HG03025 (cell line): ENCODE measurements around the gene STK26.
"Not testable (repeated sequence)": the region's sequence is repeated elsewhere in the genome, so short reads cannot be mapped to it uniquely, and the experiment has no call there.

Experiments
- ATAC-seq: cut with Tn5 transposase; IDR thresholded peaks from one replicate; pipeline ENCODE4 v1.9.1; 2021; ENCODE audit warnings: mild to moderate bottlenecking, moderate library complexity; ENCODE audit not compliant: unreplicated experiment, low FRiP score

STK26 gene

GRCh38 chrX:132092439-132093065, 69.5 kb downstream of the STK26 start:
- peak; percentile 91 for ATAC-seq

GRCh38 chrX:132093239-132093860, 70.2 kb downstream of the STK26 start:
- ATAC-seq = no peak

DNA sequence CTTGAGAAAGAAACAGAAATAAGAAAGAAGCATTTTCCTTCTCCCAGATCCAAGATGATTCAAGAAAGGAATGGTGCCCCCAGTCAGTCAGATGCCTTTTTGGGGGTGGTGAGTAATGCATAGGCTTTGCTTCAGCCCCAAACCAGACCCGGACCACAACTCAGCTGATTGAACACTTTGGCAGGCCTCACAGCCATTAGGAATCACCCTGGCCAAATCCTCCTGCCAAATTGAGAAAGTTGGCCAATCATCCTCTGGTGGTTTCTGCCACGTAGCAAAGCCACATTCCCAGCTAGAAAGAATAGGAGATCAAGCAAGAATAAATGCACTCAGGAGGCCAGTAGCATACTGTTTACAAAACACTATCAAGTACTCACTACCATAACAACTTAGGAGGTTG, 71.1 kb downstream of the STK26 start:
- no peak for ATAC-seq

GRCh38 chrX:132098704-132099103, 75.6 kb downstream of the STK26 start:
- not testable (repeated sequence) for ATAC-seq

DNA sequence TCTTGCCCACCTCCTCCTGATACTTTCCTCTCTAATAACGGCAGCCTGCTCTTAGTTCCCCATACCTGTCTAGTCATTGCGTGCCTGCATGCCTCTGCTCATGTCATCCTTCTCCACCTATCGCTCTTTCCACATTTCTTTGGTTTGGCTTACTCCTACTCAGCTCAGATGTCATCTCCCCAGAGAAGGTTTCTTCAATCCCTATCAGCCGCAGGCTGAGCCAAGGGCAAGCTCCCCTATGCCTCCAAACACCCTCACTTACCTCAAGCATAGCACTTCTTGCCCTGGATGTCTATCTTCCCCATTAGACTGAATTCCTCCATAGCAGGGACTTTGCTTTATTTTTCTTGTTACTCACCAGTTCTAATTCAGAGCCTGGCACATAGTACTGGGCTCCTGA, 78.1 kb downstream of the STK26 start:
- ATAC-seq = no peak

DNA sequence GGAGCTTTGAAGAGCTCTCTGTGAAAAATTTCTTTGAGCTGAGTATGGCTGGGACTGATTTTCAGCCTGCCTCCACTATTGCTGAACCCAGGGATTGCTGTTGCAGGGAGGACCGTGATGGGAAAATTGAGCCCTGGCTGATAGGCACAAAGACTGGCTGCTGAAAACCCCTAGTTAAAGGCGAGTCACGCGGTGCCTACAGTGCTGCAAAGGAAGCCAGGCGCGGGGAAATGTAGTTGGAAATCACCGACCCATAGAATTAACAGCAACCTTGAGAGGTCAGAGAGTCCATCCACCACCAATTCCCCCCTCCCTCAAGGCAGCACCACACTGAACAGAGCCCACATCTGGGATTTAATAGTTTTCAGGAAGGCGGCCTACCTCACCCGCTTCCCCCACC, 78.7 kb downstream of the STK26 start:
- ATAC-seq = no peak

DNA sequence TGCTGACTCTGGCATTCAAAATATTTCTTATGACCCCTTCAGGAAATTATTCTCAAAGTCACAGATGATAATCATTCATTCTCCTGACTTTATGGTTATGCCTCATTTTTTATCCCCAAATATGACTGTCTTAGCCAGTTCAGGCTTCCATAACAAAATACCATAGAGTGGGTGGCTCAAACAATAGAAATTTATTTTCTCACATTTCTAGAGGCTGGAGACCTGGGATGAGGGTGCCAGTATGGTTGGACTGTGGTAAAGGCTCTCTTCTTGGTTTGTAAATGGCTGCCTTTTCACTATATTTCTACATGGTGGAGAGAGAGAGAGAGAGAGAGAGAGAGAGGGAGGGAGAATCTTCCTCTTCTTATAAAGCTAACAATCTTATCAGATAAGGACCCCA, 84.2 kb downstream of the STK26 start:
- ATAC-seq = no peak

DNA sequence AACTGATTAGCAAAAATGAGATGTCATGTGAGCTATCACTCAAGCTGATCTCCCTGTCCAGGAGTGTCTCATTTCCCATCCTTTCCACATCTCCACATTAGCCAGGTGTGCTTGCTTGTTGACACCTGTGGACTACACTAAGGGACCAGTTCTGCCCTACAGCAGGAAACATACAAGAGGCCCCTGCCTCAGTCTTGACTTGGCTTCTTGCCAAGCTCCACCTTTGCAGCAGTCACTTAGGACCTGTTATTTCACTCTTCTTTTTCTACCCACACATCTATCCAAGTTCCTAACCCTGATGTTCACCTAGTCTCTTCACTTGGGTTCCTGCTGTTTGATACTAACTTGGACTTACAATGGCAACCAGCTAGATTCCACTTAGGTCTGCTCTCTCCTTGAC, 91.5 kb downstream of the STK26 start:
- ATAC-seq = no peak

DNA sequence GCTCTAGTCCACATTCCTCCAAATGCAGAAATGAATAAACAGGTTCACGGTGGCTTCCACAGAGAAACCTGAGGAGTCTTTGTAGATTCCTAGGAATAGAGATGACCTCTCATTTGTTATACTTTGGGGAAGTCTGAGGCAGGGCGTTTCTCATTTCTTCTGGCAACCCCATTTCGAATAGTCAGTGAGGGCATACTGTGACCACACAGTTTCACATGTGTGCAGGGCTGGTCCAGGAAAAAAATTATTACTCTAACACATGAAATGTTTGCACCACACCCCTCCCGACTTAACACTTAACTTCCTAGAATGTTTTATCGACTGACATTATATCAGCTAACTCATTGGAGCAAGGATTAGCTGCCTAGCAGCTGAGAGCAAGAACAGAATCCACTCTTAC, 92.7 kb downstream of the STK26 start:
- ATAC-seq = no peak

DNA sequence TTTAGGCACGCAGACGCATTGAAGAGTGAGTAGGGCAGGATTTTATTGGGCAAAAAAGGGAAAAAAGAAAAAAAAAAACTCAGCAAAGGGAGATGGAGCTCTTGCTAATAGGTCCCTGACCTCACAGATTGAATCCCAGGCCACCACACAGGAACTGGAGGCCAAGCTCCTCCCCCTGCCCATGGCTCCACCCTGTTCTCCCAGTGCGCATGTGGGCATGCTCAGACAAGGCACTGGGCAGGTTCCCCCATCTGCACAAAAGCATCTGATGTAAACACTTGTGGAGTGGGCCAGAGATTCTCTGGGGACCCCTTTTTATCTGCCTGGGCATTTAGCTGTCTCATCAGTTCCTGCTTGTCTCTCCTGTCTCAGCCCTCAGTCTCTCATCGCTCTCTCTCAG, 95.3 kb downstream of the STK26 start:
- no peak for ATAC-seq

- ATAC-seq = no peak
Observed at GRCh38 chrX:132119283-132119682, 96.2 kb downstream of the STK26 start.

- ATAC-seq = no peak
Observed at GRCh38 chrX:132119821-132120515, 96.9 kb downstream of the STK26 start.

DNA sequence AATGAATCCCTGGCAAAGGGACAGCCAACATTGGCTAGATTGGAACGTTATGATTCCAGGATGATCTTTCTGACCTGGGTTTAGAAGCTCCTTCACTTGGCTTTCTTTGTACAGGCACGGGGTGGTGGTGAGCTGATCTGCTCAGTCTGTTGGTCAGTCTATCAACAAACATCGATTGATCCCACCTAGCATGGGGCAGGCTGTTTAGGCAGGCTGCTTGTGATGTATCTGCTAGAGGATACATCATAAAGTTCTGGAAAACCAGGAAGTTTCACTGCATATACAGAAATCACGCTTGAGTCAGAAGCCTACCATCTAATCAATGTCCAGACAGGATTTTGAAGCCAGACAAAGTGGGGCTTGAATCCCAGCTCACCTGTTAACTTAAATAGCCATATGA, 97.8 kb downstream of the STK26 start:
- no peak for ATAC-seq
